Astrocyte of the spinal cord (primary cell): ENCODE measurements around the gene BIRC3.

Experiments used
- DNase-seq: peaks from one replicate; pipeline ENCODE4 v3.0.0; 2011; ENCODE audit warnings: low read depth, low spot score
- H3K4me3 ChIP-seq: 2 replicates; pipeline ENCODE4 v1.5.1; 2011; ENCODE audit warnings: low read depth, mild to moderate bottlenecking, low read length, moderate library complexity
- in situ Hi-C: cut with HindIII; loops from 2 replicates; pipeline ENCODE4 v1.10.0; 2017; ENCODE audit warnings: low sequenced_read_pairs
- TF ChIP-seq, protein P1 (sequence below): IDR thresholded peaks from 2 replicates; pipeline ENCODE4 v1.5.1; 2012; ENCODE audit warnings: low read depth, mild to moderate bottlenecking, low read length, inconsistent platforms

BIRC3 gene

DNA sequence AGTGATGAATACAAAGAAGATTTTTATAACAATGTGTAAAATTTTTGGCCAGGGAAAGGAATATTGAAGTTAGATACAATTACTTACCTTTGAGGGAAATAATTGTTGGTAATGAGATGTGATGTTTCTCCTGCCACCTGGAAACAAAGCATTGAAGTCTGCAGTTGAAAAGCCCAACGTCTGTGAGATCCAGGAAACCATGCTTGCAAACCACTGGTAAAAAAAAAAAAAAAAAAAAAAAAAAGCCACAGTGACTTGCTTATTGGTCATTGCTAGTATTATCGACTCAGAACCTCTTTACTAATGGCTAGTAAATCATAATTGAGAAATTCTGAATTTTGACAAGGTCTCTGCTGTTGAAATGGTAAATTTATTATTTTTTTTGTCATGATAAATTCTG lies 5.3 kb downstream of the BIRC3 start:
- TF ChIP-seq, protein P1, sequence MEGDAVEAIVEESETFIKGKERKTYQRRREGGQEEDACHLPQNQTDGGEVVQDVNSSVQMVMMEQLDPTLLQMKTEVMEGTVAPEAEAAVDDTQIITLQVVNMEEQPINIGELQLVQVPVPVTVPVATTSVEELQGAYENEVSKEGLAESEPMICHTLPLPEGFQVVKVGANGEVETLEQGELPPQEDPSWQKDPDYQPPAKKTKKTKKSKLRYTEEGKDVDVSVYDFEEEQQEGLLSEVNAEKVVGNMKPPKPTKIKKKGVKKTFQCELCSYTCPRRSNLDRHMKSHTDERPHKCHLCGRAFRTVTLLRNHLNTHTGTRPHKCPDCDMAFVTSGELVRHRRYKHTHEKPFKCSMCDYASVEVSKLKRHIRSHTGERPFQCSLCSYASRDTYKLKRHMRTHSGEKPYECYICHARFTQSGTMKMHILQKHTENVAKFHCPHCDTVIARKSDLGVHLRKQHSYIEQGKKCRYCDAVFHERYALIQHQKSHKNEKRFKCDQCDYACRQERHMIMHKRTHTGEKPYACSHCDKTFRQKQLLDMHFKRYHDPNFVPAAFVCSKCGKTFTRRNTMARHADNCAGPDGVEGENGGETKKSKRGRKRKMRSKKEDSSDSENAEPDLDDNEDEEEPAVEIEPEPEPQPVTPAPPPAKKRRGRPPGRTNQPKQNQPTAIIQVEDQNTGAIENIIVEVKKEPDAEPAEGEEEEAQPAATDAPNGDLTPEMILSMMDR: no peak
- no peak overlapping the region for H3K4me3 ChIP-seq
- no peak for DNase-seq
- in situ Hi-C loops: no loop called here

DNA sequence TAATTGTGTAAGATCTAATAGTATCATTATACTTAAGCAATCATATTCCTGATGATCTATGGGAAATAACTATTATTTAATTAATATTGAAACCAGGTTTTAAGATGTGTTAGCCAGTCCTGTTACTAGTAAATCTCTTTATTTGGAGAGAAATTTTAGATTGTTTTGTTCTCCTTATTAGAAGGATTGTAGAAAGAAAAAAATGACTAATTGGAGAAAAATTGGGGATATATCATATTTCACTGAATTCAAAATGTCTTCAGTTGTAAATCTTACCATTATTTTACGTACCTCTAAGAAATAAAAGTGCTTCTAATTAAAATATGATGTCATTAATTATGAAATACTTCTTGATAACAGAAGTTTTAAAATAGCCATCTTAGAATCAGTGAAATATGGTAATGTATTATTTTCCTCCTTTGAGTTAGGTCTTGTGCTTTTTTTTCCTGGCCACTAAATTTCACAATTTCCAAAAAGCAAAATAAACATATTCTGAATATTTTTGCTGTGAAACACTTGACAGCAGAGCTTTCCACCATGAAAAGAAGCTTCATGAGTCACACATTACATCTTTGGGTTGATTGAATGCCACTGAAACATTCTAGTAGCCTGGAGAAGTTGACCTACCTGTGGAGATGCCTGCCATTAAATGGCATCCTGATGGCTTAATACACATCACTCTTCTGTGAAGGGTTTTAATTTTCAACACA lies 6.4 kb downstream of the BIRC3 start:
- TF ChIP-seq, protein P1: no peak
- in situ Hi-C loops: no loop called here
- peak; percentile 67 for DNase-seq
- no peak overlapping the region for H3K4me3 ChIP-seq

DNA sequence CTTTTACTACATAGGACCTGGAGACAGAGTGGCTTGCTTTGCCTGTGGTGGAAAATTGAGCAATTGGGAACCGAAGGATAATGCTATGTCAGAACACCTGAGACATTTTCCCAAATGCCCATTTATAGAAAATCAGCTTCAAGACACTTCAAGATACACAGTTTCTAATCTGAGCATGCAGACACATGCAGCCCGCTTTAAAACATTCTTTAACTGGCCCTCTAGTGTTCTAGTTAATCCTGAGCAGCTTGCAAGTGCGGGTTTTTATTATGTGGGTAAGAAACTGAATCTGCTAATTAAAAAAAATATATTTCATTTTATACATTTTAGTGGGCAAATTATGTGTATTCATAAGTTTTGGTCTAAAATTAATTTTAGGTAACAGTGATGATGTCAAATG lies 7.8 kb downstream of the BIRC3 start:
- TF ChIP-seq, protein P1: no peak
- H3K4me3 ChIP-seq: no peak overlapping the region
- DNase-seq: no peak
- in situ Hi-C loops: no loop called here

DNA sequence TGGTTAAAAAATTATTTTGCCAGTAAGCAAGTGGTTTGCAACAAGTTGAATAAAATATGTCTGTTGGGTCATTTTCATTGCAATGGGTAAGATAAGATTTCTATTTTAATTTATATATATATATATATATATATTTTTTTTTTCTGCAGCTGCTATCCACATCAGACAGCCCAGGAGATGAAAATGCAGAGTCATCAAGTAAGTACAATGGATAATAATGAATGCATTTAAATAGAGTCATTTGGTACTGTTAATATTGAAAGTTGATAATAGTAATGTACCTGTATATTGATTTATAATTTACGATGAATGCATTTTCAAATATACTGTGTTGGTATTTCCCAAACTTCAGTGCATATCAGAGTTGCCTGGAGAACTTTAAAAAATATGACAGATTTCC lies 11.5 kb downstream of the BIRC3 start:
- DNase-seq: no peak
- H3K4me3 ChIP-seq: no peak overlapping the region
- in situ Hi-C loops: no loop called here
- TF ChIP-seq, protein P1: no peak

DNA sequence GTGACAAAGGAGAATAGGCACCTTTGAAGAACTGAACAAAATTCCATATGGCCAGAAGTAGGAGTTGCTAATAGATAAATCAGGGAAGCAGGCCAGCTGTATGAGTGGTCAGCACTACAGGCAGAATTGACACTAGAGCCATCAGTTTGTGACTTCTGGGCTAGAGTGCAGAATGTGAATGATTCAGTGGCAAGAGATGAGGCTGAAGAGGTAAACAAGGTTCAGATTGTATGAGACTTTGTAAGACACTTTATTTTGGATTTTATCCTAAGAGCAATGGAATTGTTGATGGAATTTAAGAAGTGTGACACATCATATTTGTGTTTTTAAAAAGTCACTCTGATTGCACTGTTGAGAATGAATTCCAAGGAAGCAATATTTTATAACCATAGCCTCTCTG lies 12.9 kb downstream of the BIRC3 start:
- in situ Hi-C loops: no loop called here
- H3K4me3 ChIP-seq: no peak overlapping the region

DNA sequence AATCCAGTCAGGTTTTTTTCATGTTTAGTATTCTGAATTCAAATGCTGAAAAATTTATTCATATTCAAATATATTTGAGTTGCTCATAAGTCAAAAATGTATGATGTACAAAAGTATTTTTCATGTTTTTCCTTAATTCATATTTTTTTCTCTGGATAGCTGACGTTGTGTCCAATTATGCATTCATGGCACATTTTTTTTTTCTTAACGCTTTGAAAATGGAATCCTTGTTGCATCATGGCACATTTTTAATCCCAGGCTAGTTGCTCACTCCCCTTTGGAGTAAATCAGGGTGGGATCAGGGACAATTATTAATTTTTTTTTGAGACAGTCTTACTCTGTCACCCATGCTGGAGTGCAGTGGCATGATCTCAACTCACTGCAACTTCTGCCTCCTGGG lies 14.1 kb downstream of the BIRC3 start:
- H3K4me3 ChIP-seq: no peak overlapping the region
- TF ChIP-seq, protein P1: no peak
- in situ Hi-C loops: no loop called here
- DNase-seq: no peak

More for the DNA sequence above, 12.9 kb downstream of the BIRC3 start:
- DNase-seq: no peak
- TF ChIP-seq, protein P1: no peak
